Activated B cell treated with CpG ODN at 0.5 μM for 24 hours (primary cell): ENCODE results near the gene NDOR1. TPM values are rescaled to one million over a fixed set of nuclear protein-coding genes. Genes with fewer than 3 reads are reported as not detected.
"Not testable (repeated sequence)": the region's sequence is repeated elsewhere in the genome, so short reads cannot be mapped to it uniquely, and the experiment has no call there.

ENCODE experiments used
- ATAC-seq: fragments of 200-7000 bp; cut with Tn5 transposase; one replicate; pipeline ENCODE4 v1.10.0; 2021; ENCODE audit warnings: low read depth, mild to moderate bottlenecking, moderate library complexity
- CTCF ChIA-PET: fragments of 350-600 bp; sonication (Branson Sonifier 250); formaldehyde crosslinking; loops from one replicate; lab custom pipeline; 2021; ENCODE audit warnings: antibody characterized with exemption; lab: Charles Lee
- POLR2A ChIA-PET: fragments of 350-600 bp; sonication (Branson Sonifier 250); formaldehyde crosslinking; loops from one replicate; lab custom pipeline; 2021; ENCODE audit warnings: antibody characterized with exemption; lab: Charles Lee
- DNase-seq: peaks from one replicate; pipeline ENCODE4 v3.0.0; 2022
- H3K27ac Mint-ChIP-seq: one replicate; pipeline ENCODE4 v1.8.0; 2020; ENCODE audit warnings: mixed read lengths
- H3K27me3 Mint-ChIP-seq: one replicate; pipeline ENCODE4 v1.8.0; 2021; ENCODE audit warnings: mixed read lengths
- H3K36me3 Mint-ChIP-seq: one replicate; pipeline ENCODE4 v1.8.0; 2021; ENCODE audit warnings: low read depth, mixed read lengths
- H3K4me1 Mint-ChIP-seq: one replicate; pipeline ENCODE4 v1.8.0; 2021; ENCODE audit warnings: mixed read lengths
- H3K4me3 Mint-ChIP-seq: one replicate; pipeline ENCODE4 v1.8.0; 2020; ENCODE audit warnings: mild to moderate bottlenecking, mixed read lengths
- H3K9me3 Mint-ChIP-seq: one replicate; pipeline ENCODE4 v1.8.0; 2020; ENCODE audit warnings: mixed read lengths
- CTCF ChIP-seq: fragments of 200-600 bp; IDR thresholded peaks from one replicate; pipeline ENCODE4 v1.8.0; 2022; ENCODE audit warnings: antibody characterized with exemption, mild to moderate bottlenecking
- intact Hi-C: fragments of 100-400 bp; cut with micrococcal nuclease; formaldehyde crosslinking; loops from one replicate; pipeline ENCODE4 v1.15.1; 2024
- total RNA-seq: library from RNA; stranded (reverse); gene quantifications from 2 replicates; pipeline ENCODE4 v1.2.3, GENCODE V29; 2022

Gene NDOR1
- total RNA-seq, 1 donor from 2014 or later, result 38.7 TPM

GRCh38 chr9:137236238-137236935, 30.9 kb downstream of the NDOR1 start:
- Mint-ChIP-seq H3K9me3 (no peaks in the 10 kb centered on the region), H3K27ac (no peak overlapping the region), H3K4me3 (peak overlapping the region; percentile 41), H3K4me1 (peaks cover 45% of the 10 kb centered on the region), H3K27me3 (no peaks in the 10 kb centered on the region), H3K36me3 (peaks cover 3% of the 10 kb centered on the region)
- ChIA-PET CTCF (interaction anchor here (0.6 to 1.9 kb wide), 30 partner anchors 9 to 344 kb away, joined by 3 to 13 read pairs (median 4); partner anchors contain the start of genes ANAPC2, MAN1B1, NDOR1 and NELFB), POLR2A (interaction anchor here (0.6 to 1.8 kb wide), 16 partner anchors 10 to 207 kb away, joined by 3 to 9 read pairs (median 6); partner anchors contain the start of genes ANAPC2, DPP7, MAN1B1 and SSNA1)
- peak; percentile 88 for DNase-seq
- intact Hi-C loops, result loop anchor here (1.0 kb wide), 6 partner anchors 36 to 209 kb away; partner anchors contain the start of genes ANAPC2, NPDC1, SSNA1 and TPRN
- peak; percentile 33 for ATAC-seq
- TF ChIP-seq CTCF, result peak; percentile 97

GRCh38 chr9:137236936-137237421, 31.5 kb downstream of the NDOR1 start:
- H3K27me3 Mint-ChIP-seq, result no peaks in the 10 kb centered on the region
- no peak for DNase-seq
- H3K4me1 Mint-ChIP-seq, result peaks cover 47% of the 10 kb centered on the region
- ATAC-seq, result no peak
- H3K27ac Mint-ChIP-seq, result no peak overlapping the region
- CTCF ChIA-PET, result interaction anchor here (0.6 to 1.9 kb wide), 30 partner anchors 10 to 344 kb away, joined by 3 to 13 read pairs (median 4); partner anchors contain the start of genes ANAPC2, MAN1B1, NDOR1 and NELFB
- no peaks in the 10 kb centered on the region for H3K9me3 Mint-ChIP-seq
- no peak for TF ChIP-seq CTCF
- POLR2A ChIA-PET, result interaction anchor here (0.6 to 1.8 kb wide), 16 partner anchors 11 to 208 kb away, joined by 3 to 9 read pairs (median 6); partner anchors contain the start of genes ANAPC2, DPP7, MAN1B1 and SSNA1
- H3K4me3 Mint-ChIP-seq, result peak overlapping the region; percentile 41
- peaks cover 3% of the 10 kb centered on the region for H3K36me3 Mint-ChIP-seq
- intact Hi-C loops, result loop anchor here (1.0 kb wide), 6 partner anchors 37 to 208 kb away; partner anchors contain the start of genes ANAPC2, NPDC1, SSNA1 and TPRN

- Mint-ChIP-seq H3K4me3 (no peak overlapping the region), H3K36me3 (peaks cover 13% of the 10 kb centered on the region), H3K27ac (no peak overlapping the region), H3K27me3 (no peaks in the 10 kb centered on the region), H3K4me1 (peaks cover 56% of the 10 kb centered on the region), H3K9me3 (no peaks in the 10 kb centered on the region)
- intact Hi-C loops, result no loop called here
- CTCF ChIA-PET, result interaction anchor here (0.6 to 1.9 kb wide), 6 partner anchors 20 to 191 kb away, joined by 3 to 13 read pairs (median 4); no protein-coding TSS in a partner anchor
- POLR2A ChIA-PET, result interaction anchor here (0.6 to 1.8 kb wide), 3 partner anchors 48 to 70 kb away, joined by 4 to 9 read pairs (median 8); partner anchors contain the start of genes ANAPC2 and SSNA1
- no peak for TF ChIP-seq CTCF
- no peak for DNase-seq
- ATAC-seq, result no peak
Measured at GRCh38 chr9:137237759-137238726, 32.5 kb downstream of the NDOR1 start.

GRCh38 chr9:137239541-137240200, 34.2 kb downstream of the NDOR1 start:
- not testable (repeated sequence) for ATAC-seq, H3K9me3 Mint-ChIP-seq, DNase-seq, H3K27me3 Mint-ChIP-seq
- H3K4me1 Mint-ChIP-seq, result peaks cover 60% of the 10 kb centered on the region
- POLR2A ChIA-PET, result interaction anchor here (0.6 to 6.2 kb wide), 31 partner anchors 13 to 835 kb away, joined by 3 to 160 read pairs (median 5); partner anchors contain the start of genes ABCA2, ANAPC2, ARRDC1 and DPP7
- H3K27ac Mint-ChIP-seq, result peak overlapping the region; percentile 66
- intact Hi-C loops, result loop anchor here (2.0 to 5.0 kb wide), 6 partner anchors 29 to 449 kb away; partner anchors contain the start of genes EXD3, NOXA1, TMEM141 and TOR4A
- CTCF ChIA-PET, result interaction anchor here (1.3 kb wide), 1 partner anchor 110 kb away, joined by 3 read pairs; no protein-coding TSS in a partner anchor
- H3K36me3 Mint-ChIP-seq, result peaks cover 25% of the 10 kb centered on the region
- H3K4me3 Mint-ChIP-seq, result peak overlapping the region; percentile 70
